Right forelimb (tissue), 1 donor: ENCODE data around the gene PLXNB2.
"Not testable (repeated sequence)": the region's sequence is repeated elsewhere in the genome, so short reads cannot be mapped to it uniquely, and the experiment has no call there.

Experiments
- DNase-seq: peaks from one replicate; pipeline ENCODE4 v3.0.0-alpha.2; 2018

PLXNB2 gene

DNA sequence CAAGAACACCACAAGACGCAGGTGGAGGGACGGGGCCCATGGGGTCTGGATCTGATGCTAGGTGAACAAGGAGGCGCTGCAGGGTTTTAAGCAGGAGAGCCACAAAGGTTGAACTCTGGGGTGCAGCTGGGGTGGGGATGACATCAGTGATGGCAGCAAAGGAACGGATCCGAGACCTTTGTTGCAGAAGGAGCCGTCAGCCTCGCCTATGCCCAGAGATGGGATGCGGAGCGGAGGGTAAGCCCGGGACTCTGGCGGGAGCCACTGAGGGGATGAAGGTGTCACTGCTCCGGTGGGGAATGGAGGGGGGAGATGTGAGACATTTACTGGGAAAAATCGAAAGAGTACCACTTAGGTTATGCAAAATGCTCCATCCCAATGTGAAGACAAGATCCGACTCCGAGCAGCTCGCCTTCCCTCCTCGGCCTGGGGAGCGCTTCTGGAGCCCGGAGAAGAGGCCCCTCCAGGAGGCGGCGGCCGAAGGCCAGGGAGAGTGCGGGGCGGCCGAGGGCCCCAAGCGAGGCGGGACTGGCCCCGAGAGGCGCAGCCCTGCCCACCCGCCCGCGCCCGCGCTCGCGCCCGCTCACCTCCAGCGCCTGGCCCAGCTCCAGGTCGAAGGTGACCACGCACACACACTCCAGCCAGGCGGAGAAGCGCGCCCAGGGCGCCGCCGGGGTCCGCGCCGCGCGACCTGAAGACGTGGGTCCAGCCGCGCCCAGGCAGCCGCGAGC is 18.9 kb upstream of the PLXNB2 start:
- no peak for DNase-seq

DNA sequence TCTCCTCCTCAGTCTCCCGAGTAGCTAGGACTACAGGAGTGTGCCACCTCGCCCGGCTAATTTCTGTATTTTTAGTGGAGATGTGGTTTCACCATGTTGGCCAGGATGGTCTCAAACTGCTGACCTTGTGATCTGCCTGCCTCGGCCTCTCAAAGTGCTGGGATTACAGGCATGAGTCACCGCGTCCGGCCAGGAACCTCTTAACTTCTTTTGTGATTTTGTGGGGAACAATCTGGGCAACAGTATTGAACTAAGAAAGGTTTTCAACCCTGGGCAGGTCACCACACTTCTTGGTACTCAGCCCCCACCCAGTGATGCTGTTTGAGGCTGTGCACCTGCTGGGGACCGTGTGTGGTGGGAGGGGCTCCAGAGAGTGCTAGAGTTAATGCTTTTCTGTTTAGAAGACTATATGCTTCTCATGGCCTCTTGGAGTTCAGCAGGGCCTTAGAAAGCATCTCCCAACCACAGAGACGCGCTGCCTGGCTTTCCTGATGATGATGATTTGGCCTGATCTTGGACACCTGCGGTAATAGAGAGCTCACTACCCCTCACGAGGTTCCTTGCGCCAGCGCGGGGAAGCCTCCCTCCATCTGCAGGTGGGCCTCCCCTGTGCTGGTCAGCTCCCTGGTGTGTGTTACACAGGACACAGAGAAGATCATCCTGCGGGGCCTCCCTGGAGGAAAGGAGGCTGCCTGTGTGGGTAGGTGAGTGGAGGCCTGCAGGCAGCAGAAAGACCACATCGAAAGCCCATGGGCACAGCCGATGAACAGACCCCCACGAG is 18.2 kb upstream of the PLXNB2 start:
- DNase-seq, result no peak

DNA sequence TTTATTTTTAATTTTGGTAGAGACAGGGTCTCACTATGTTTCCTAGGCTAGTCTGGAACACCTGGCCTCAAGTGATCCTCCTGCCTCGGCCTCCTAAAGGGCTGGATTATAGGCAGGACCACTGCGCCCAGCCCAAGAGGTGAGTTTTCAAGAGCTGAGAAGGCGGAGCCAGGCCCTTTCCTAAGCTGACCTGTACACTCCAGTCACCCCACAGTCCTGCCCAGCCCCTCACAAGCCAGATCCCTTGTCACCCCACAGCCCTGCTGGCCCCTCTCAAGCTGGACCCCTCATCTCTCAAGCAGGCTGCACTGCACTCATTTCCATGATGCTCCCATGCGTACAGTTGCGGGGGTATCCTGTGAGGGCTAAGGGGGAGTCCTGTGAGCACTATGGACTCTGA is 16.5 kb upstream of the PLXNB2 start:
- DNase-seq, result no peak

DNA sequence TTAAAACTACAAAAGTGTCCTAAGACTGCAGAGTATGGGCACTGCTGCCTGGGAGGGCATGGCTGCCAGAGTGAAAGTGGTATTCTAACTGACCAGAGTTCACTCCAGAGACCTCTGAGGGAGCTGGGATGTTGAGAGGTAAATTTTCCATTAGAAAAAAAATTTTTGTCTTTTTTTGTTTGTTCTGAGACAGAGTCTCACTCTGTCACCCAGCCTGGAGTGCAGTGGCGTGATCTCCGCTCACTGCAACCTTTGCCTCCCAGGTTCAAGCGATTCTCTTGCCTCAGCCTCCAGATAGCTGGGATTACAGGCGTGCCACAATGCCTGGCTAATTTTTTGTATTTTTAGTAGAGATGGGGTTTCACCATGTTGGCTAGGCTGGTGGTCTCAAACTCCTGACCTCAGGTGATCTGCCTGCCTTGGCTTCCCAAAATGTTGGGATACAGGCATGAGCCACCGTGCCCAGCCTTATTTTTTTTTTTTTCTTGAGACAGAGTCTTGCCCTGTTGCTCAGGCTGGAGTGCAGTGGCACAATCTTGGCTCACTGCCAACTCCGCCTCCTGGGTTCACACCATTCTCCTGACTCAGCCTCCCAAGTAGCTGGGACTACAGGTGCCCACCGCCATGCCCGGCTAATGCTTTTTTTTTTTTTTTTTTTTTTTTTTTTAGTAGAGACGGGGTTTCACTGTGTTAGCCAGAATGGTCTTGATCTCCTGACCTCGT is 15.1 kb upstream of the PLXNB2 start:
- not testable (repeated sequence) for DNase-seq

DNA sequence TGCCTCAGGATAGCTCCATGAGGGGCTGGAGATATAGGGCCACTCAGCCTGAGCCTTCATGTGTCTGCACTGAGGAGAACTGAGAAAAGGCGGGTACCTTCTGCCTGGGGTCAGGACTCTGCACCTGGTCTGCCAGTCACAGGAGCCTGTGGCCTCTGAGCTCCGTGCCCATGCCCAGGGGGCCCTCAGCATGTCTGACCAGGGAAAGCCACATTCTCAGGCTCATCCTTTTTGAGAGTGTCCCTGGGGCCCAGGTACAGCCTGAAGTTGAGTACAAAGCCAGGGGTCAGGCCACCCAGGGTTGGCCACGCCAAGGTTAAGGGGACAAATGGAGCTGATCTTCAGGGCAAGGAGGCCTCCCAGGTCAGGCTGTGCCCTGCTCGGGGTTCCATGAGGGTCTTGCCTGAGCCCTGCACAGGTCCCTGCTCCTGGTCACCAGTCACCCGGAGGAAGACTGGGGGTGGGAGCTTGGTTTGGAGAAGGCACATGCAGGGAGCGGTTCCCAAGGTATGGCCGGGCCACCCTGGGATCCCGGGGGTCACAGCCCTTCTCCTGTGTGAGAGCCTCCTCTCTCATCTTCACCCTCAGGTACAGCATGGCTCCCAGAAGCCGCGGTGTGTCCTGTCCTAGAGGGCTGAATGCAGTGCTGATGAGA is 13.4 kb upstream of the PLXNB2 start:
- DNase-seq, result no peak

DNA sequence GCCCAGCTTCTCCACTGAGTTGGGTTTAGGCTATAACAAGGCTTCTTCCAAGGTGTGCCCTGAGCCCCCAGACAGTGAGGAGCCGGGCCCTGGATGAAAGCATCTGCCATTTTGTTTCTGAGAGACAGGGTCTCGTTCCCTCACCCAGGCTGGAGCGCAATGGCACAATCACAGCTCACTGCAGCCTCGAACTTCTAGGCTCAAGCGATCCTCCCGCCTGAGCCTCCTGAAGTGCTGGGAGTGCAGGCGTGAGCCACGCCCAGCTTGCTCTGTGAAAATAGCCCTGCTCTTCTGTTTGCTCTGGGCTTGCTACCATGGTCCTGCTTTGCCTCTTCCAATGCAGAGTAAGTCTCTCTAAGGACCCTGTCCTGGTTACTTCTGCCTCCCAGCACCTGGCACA is 12.7 kb upstream of the PLXNB2 start:
- no peak for DNase-seq

DNA sequence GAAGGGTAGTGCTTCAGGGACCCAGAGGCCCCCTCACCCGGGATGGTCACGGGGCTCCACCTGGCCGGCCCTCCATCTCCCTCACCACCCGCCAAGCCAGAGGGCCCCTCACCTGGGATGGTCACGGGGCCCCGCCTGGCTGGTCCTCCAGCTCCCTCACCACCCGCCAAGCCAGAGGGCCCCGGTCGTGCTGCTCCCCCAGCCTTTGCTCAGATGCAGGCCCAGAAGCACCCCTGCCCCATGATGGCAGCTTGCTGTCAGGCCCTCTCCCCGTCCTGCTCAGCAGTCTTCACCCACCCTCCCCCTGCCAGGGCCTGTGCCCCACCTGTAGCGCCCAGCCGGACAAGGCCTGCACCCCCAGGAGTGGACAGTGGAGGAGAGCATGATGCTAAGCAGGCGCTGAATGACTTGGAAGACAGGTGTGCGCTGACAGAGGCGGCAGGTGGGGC is 12.1 kb upstream of the PLXNB2 start:
- no peak for DNase-seq

DNA sequence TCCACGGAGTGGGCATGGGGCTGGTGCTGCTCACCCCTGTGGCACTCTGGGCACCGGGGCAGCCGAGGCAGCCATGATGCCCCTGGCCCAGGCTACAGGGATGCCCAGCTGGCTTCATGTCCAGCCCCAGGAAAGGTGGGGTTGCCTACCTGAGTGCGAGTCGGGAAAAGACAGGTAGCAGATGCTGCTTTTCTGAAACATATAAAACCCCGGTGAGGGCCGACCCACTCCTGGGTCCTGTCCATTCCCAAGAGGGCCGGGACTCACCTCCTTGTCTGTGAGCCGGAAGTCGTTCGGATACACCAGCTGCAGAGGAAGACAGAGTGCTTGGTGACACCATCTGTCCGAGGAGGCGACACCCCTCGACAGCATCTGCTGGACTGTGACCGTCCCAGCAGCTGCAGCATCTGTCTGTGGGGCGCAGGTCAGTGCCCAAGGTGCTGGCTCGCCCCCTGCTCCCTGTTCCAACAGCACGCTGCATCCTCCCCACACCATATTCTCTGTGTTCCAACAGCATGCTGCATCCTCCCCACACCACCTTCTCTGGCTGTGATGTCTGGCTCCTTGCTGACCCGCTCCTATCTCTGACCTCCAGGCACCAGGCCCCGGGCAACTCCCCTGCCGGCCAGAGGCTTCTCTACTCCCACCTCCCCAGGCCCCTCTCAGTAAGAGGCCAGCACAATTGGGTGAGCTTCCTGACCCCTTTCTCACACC is 11.4 kb upstream of the PLXNB2 start:
- no peak for DNase-seq

DNA sequence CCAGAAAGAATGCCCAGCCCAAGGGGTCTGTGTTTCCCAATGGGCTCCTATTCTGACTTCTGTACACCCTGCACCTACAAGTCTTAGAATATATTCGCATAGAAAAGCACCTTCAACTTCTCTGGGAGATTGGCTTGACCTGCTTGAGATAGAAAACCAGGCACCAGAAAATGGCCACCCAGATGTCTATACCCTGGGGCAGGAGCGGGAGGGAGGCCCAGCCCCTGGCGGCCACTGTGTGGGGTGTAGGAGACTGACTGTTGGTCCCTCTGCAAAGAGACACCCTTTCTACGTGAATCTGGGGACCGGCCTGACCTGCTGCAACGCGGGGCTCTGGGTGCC is 10.9 kb upstream of the PLXNB2 start:
- no peak for DNase-seq

DNA sequence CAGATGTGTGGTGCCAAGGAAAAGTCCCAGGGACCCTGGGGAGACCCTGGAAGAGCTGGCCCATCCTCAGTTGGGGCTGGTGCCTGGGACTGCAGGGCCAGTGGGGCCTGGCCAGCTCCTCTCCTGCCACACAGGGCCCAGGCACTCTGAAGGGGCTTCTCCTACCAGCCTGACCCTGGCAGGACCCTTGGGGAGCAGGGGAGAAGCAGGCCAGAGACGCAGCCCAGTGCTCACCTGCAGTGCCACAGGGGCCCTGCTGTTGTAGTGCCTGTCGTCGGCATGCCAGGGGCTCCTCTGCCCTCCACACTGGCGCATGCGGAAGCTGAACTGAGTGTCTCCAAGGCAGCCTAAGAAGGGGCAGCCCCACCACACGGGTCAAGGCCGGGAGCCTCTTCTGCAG is 10.2 kb upstream of the PLXNB2 start:
- DNase-seq, result no peak

DNA sequence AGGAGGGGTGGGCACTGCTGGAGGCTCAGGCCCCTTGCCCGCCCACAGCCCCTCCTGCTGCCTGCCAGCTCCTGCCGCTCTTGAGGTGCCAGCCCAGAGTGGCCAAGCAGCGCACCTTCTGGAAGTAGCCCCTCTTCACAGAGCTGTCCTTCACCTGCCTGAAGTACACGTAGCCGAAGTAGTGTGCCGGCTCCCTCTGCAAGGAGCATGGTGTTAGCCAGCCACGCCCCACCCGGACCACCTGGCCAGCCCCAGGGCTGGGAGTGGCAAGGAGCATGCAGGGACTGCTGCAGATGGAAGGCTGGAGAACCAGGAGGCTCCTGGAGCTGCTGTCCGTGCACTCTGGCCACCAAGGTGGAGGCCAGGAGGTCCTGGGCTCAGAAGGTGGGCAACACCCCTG is 9.7 kb upstream of the PLXNB2 start:
- no peak for DNase-seq

DNA sequence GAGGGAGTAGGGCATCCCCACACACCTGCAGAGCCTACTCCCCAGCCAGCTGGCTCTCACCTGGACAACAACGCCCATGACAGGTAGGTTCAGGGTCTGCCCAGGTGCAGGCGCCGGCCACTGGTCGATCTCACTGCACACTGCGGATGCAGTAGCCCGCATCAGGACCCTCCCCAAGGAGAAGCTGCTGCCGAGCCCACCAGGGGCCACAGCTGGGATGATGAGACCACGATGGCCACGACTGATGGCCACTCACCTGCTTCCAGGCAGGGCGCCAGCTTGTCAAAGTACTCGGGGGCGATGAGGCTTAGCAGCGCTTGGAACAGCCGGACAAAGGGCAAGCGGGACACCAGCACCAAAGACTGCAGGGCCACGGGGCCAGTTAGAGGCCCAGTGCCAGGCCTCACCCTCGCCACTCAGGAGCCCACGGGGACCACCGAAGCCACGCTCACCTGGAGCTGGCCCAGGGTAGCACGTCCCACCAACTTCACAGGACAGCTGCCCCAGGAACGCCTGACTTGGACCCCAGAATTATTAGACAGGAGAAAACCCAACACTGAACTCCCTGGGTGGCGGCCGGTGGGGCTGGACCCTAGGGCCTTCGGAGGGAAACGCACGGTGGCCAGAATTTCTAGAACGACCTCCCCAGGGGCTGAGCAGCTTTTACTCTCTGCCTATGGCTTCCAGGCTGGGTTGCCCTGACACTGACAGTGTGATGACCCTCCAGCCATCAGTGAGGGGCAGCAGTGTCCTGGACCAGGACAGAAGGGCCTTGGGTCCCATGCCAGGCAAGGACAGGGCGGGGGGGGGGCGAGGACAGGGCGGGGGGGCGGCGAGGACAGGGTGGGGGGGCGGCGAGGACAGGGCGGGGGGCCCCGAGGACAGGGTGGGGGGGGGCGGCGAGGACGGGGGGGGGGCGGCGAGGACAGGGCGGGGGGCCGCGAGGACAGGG is 8.9 kb upstream of the PLXNB2 start:
- DNase-seq, result no peak

DNA sequence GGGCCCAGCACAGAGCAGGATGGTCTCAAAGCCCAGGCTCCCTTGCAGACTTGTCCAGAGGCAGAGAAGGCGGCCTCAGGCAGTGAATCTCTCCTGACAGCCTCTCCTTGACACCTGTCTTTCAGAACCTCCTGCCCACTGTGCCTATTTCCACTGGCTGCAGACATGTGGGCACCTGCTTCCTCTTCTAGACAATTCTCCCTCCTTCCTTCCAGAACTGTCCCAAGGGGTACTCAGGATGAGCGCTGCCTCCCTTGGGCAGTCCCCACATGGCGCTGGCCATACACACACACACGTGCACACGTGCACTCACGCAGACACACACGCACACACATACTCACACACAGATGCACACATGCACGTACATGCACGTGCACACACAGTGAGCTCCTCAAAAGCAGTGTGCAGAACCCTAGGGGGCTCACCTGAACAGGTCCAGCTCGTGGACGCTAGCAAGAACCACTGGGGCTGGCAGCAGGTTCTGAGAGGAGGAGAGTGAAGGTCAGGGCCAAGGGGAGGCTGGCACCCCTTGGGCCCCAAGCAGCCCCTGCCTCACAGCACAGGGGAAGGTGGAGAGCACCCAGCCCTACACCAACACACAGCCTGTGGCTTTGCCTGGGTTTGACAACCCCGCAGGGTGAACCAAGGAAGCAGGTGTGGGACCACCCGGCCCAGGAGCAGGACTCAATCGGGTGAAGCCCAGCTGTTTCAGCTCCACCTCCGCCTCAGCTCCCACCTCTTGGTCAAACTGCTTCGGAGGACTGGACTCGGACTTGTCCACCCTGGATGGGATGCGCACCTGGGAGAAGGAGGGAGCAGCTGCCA is 8.1 kb upstream of the PLXNB2 start:
- no peak for DNase-seq

DNA sequence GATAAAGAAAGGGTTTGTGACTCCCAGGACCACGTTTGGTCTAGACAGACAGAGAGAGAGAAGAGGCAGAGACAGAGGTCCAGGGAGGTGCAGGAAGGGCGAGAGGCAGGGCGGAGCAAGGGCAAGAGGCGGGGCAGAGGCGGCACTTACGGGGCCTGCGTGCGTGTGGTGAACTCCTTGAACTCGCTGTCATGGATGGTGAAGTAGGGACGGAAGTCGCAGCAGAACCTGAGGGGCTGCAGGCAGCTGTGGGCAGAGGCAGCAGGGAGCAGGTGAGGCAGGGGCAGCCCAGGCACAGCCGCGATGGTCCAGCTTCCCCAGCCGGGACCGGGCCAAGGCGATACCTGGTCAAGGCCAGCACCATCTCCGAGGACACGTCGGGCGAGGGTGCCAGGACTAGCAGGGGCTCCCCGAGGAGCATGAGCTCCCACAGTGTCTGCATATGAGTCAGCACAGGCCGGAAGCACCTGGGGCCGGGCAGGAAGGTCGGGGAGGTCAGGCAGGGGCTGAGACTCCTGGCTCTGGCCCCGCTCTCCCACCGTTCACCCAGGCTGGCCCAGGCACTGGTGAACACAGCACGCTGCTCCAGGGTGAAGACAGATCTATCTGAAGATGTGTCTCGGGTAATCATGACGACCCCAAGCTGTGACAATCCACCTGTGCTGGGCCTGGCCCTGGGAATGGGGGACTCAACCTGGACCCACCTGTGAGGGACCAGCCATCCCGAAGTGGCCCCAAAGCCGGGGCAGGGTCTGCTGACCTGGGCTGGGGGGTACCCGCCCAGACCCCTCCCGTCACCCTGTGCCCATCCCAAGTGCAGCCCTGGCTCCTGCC is 7.2 kb upstream of the PLXNB2 start:
- no peak for DNase-seq

DNA sequence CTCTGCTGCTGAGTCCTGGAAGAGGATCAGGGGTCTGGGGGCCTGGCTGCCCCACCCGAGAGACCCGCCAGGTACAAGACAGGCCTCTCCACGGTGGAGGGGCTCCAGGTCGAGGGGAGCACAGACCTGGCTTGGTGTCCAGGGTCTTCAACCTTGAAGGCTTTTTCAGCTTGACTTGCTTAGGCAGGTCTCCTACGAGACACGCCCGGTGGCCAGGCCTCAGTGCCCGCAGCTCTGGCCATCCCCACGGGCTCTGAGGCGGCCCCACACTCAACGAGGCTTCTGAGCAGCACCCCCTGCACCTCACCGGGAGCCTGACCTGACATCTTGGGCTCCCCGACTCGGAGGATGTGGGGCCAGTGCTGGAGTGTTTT is 6.6 kb upstream of the PLXNB2 start:
- DNase-seq, result no peak

DNA sequence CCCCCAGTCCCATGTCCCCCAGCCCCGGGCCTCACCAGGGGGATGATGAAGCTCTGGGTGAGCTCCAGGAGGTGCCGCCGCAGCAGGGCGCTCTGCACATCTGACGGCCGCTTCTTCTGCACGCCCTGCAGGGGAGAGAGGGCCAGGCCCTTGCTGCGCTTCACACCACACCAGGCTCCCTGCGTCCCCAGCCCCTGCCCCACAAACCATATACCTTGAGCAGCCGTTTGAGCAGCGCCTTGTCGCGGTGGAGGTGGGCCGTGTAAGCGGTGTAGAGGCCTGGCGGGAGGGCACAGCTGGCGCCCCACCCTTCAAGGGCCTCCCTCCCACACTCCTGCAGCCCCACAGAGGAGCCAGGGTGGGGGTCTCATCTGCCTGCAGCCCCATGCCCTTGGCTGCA is 6.2 kb upstream of the PLXNB2 start:
- no peak for DNase-seq

DNA sequence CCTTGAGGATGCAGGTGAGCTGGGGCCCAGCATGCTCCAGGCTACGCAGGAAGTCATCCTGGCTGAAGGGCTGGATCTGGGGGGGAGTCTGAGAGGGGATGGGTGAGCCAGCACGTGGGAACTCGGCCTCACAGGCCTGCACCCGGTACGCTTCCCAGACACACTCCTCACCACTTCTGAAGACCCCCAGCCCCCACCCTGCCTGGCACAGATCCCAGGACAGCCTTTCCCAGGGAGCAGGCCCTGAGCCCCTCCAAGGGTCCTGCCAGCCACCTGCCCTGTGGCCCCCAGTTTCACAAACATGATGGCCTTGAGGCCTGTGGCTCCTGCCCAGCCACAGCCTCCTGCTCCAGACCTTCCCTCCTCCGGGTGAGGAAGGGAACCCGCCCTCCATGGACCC is 5.6 kb upstream of the PLXNB2 start:
- DNase-seq, result no peak

DNA sequence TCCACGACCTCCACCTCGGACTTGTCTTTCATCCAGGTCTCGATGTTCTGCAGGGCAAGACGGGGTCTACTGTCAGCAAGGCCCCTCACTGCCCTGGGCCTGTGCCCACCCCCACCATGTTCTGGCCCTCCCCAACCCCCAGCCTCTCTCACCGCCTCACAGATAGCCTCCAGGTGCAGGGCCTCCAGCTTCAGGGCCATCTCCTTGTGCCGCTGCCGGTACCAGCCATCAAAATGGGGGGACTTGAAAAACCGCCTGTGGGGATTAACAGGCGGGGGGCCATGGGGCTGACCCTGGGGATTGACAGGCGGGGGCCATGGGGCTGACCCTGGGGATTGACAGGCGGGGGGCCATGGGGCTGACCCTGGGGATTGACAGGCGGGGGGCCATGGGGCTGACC is 4.9 kb upstream of the PLXNB2 start:
- no peak for DNase-seq

DNA sequence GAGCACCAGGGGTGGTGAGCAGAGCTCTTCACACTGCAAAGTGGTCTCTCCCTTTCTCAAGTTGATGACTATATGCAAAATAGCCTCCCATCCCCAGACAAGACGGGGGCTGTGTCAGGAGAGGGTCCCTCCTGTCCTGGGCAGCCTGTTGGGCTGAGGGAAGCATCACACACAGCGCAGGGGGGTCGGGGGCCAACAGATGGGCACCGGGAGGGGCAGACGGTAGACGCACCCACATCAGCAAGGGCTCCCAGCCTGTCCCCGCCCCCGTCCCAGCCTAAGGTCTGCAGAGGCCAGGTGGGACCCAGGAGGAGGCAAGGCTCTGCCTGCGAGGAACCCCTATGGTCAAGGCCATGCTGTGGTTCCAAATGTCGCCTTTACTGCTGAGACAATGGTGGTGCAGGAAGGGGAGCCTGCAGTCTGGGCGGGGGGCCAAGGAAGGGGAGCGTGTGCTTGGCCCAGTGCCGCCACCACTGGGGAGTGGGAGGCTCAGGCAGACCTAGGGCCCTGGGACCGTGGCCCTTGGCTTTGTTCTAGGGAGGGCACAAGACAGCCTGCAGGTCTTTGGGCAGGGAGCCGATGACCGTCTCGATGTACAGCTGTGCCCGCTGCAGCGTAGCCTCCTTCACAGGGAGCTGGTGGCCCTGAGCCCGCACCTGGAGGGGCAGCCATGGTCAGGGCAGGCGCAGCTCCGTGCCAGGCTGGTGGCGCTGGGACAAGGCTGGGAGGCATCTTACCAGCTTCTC is 4.3 kb upstream of the PLXNB2 start:
- DNase-seq, result no peak
